Fibroblast of lung (primary cell): ENCODE results near the gene AGPAT4. TPM values are rescaled to one million over a fixed set of nuclear protein-coding genes. Genes with fewer than 3 reads are reported as not detected.
A peak's percentile ranks its signal among the peaks of the same experiment; 100 is the strongest.

Experiments
- DNase-seq, 2 donors: peaks; one replicate each; pipeline versions ENCODE4 v3.0.0 to v3.0.0-alpha.2; 2010; ENCODE audit warnings: low read depth in 2 of 2
- H2AFZ ChIP-seq: 2 replicates; pipeline ENCODE4 v1.5.1; 2012; ENCODE audit warnings: low read length, control low read depth, inconsistent platforms
- H3K27ac ChIP-seq: 2 replicates; pipeline ENCODE4 v1.5.1; 2011; ENCODE audit warnings: low read length, control low read depth; ENCODE audit not compliant: insufficient read depth
- H3K27me3 ChIP-seq: 2 replicates; pipeline ENCODE4 v1.5.1; 2011; ENCODE audit warnings: mild to moderate bottlenecking, low read length; ENCODE audit not compliant: control insufficient read depth, insufficient read depth
- H3K36me3 ChIP-seq: 2 replicates; pipeline ENCODE4 v1.5.1; 2011; ENCODE audit warnings: low read length; ENCODE audit not compliant: control insufficient read depth, insufficient read depth
- H3K4me1 ChIP-seq: 2 replicates; pipeline ENCODE4 v1.5.1; 2011; ENCODE audit warnings: low read length; ENCODE audit not compliant: control insufficient read depth, insufficient read depth; ENCODE audit errors: extremely low read depth
- H3K4me2 ChIP-seq: 2 replicates; pipeline ENCODE4 v1.5.1; 2011; ENCODE audit warnings: low read length, control low read depth; ENCODE audit not compliant: insufficient read depth; ENCODE audit errors: extremely low read depth
- H3K4me3 ChIP-seq, 4 experiments: fragments of 200-600 bp in 1 of 4; sonication (generic) in 1 of 4; replicated peaks in 1 of 4; 2 replicates each; pipeline ENCODE4 v1.5.1; 2011 to 2016; ENCODE audit warnings: low read length in 4 of 4, low read depth in 3 of 4, mild to moderate bottlenecking in 3 of 4, control low read depth in 2 of 4, inconsistent platforms in 1 of 4, mixed read lengths in 1 of 4; ENCODE audit not compliant: insufficient read depth in 1 of 4; ENCODE audit errors: control extremely low read depth in 1 of 4
- H3K79me2 ChIP-seq: 2 replicates; pipeline ENCODE4 v1.5.1; 2012; ENCODE audit warnings: mild to moderate bottlenecking, low read length, inconsistent platforms; ENCODE audit not compliant: control insufficient read depth, insufficient read depth
- H3K9ac ChIP-seq: 2 replicates; pipeline ENCODE4 v1.5.1; 2011; ENCODE audit warnings: mild to moderate bottlenecking, low read length, control low read depth; ENCODE audit not compliant: insufficient read depth
- H3K9me3 ChIP-seq: 2 replicates; pipeline ENCODE4 v1.5.1; 2012; ENCODE audit warnings: low read depth, low read length; ENCODE audit not compliant: control insufficient read depth, insufficient read depth
- H4K20me1 ChIP-seq: 2 replicates; pipeline ENCODE4 v1.5.1; 2011; ENCODE audit warnings: low read length; ENCODE audit not compliant: control insufficient read depth, insufficient read depth; ENCODE audit errors: extremely low read depth
- EZH2 ChIP-seq: IDR thresholded peaks from 2 replicates; pipeline ENCODE4 v1.5.1; 2012; ENCODE audit warnings: low read length, control low read depth, mild to moderate bottlenecking; ENCODE audit errors: missing control alignments
- polyA plus RNA-seq, 2 donors: library from polyadenylated mRNA; depleted of rRNA in 1 of 2; stranded (reverse) in 1 of 2; unstranded in 1 of 2; fragments of >200 nt; gene quantifications; 2 replicates each; pipeline ENCODE4 v1.2.1, GENCODE V29; 2011 to 2012; ENCODE audit warnings: missing spikeins in 1 of 2
- total RNA-seq: library from RNA; depleted of rRNA; stranded (reverse); fragments of >200 nt; gene quantifications from 2 replicates; pipeline ENCODE4 v1.2.1, GENCODE V29; 2014
- TF ChIP-seq, protein P1 (sequence below), 2 donors: IDR thresholded peaks in 1 of 2; conservative IDR thresholded peaks in 1 of 2; 1 replicate in 1 of 2; 2 replicates in 1 of 2; pipeline ENCODE4 v1.5.1; 2011 to 2012; ENCODE audit warnings: low read length in 2 of 2, control low read depth in 1 of 2, inconsistent platforms in 1 of 2, low read depth in 1 of 2, mild to moderate bottlenecking in 1 of 2

Gene AGPAT4
- total and polyA plus RNA-seq, 2 donors (not counting 1 experiment from before 2014, with no cell fraction given): 4.7 to 8.4 TPM

DNA sequence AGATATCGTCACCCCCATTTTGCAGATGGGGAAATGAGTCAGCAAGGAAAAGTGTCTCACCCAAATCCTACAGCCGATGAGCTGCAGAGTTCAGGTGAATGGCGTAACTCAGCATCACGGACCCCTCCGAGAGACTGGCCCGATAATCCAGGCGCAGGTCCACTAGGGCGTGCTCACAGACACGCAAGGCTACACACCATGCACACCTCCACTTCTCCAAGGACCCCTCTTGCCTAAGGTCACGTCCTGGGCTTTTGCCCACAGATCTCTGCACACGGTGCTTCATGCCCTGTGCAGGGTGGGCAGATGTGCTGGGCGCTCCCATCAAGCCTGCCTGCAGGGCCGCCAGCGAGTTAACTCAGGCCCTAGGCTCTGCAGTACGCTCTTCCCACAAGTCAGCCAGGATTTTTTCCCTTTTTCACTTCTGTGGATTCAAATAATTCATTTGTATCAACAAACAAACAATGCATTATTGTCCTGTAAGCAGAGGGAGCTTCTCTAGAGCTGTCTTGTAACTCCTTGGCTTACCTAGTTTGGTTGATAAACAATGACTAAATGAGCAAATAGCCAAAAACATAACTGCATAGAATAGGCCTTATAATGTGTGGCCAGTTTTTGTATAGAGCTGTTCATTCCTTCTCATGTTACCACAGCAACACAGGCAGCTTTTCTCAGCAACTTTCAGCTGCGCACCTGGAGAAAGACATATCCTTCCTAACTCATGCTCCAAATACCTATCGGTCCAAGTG, 139.1 kb downstream of the AGPAT4 start:
- H2AFZ ChIP-seq: no peak overlapping the region
- H3K4me3 ChIP-seq: no peak overlapping the region
- H3K79me2 ChIP-seq: no peaks in the 10 kb centered on the region
- no peak for DNase-seq
- H3K27me3 ChIP-seq: no peaks in the 10 kb centered on the region
- no peaks in the 10 kb centered on the region for H3K4me1 ChIP-seq
- no peaks in the 10 kb centered on the region for H3K9me3 ChIP-seq
- no peak overlapping the region for H3K27ac ChIP-seq
- H3K36me3 ChIP-seq: peaks cover 3% of the 10 kb centered on the region
- TF ChIP-seq, protein P1, sequence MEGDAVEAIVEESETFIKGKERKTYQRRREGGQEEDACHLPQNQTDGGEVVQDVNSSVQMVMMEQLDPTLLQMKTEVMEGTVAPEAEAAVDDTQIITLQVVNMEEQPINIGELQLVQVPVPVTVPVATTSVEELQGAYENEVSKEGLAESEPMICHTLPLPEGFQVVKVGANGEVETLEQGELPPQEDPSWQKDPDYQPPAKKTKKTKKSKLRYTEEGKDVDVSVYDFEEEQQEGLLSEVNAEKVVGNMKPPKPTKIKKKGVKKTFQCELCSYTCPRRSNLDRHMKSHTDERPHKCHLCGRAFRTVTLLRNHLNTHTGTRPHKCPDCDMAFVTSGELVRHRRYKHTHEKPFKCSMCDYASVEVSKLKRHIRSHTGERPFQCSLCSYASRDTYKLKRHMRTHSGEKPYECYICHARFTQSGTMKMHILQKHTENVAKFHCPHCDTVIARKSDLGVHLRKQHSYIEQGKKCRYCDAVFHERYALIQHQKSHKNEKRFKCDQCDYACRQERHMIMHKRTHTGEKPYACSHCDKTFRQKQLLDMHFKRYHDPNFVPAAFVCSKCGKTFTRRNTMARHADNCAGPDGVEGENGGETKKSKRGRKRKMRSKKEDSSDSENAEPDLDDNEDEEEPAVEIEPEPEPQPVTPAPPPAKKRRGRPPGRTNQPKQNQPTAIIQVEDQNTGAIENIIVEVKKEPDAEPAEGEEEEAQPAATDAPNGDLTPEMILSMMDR (conservative IDR thresholded peaks at IDR 0.05 in 1 of 2, IDR thresholded peaks at IDR 0.05 in 1 of 2; ENCODE audit: low read depth in 1 of 2, low read length in 2 of 2): no peak
- no peak overlapping the region for H3K4me2 ChIP-seq
- H3K9ac ChIP-seq: no peak overlapping the region
- H4K20me1 ChIP-seq: no peaks in the 10 kb centered on the region

DNA sequence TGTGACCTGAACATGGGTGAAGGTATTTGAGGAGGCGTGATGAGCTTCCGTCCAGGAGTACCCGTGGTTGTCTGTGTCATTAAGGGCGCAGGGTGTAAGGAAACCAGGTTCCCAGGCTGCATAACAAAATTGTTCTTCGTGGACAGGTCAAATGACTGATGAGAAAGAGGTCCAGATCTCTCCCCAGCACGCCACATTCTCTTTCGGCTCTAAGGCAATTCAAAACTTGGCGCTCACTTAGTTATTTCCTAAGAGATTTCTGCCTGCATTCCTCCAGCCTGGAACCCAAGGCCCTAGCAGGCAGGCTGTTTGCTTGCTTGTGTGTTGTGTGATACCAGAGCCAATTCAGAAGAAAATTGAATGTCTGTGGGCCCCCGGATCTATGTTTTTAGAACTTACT, 139.9 kb downstream of the AGPAT4 start:
- Histone ChIP-seq H3K4me2 (no peak overlapping the region), H4K20me1 (no peaks in the 10 kb centered on the region), H3K9me3 (no peaks in the 10 kb centered on the region), H3K4me3 (no peak overlapping the region), H3K36me3 (peaks cover 3% of the 10 kb centered on the region), H3K27ac (no peak overlapping the region), H3K9ac (no peak overlapping the region), H3K79me2 (no peaks in the 10 kb centered on the region), H3K4me1 (no peaks in the 10 kb centered on the region), H3K27me3 (no peaks in the 10 kb centered on the region), H2AFZ (no peak overlapping the region)
- TF ChIP-seq EZH2: no peak
- TF ChIP-seq, protein P1 (conservative IDR thresholded peaks at IDR 0.05 in 1 of 2, IDR thresholded peaks at IDR 0.05 in 1 of 2; ENCODE audit: low read depth in 1 of 2, low read length in 2 of 2): no peak
- peak in 1 of 2 donors; percentile 31 for DNase-seq

DNA sequence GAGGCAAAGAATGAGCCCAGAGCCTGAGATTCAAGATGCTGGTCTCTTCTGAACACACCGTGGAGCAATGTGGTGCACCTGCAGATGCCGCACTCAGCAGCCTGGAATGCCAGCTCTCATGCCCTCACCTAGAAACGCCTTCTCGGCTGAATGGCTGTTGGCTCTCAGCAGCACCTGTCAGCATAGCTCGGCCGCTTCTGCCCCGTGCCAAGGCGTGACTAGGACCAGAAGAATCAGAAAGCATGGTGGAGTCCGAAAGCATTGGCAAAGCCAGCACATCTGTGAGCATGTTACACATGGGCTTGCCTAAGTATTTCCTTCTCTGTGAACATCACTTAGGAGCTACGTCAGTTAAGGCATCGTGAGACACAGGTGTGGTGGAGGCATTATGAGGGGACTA, 141.5 kb downstream of the AGPAT4 start:
- H3K79me2 ChIP-seq: no peaks in the 10 kb centered on the region
- no peak for DNase-seq
- no peak overlapping the region for H3K4me2 ChIP-seq
- H3K27ac ChIP-seq: no peak overlapping the region
- no peak overlapping the region for H3K9ac ChIP-seq
- H2AFZ ChIP-seq: no peak overlapping the region
- H3K4me3 ChIP-seq: no peak overlapping the region
- no peaks in the 10 kb centered on the region for H3K27me3 ChIP-seq
- TF ChIP-seq EZH2: no peak
- TF ChIP-seq, protein P1 (conservative IDR thresholded peaks at IDR 0.05 in 1 of 2, IDR thresholded peaks at IDR 0.05 in 1 of 2; ENCODE audit: low read depth in 1 of 2, low read length in 2 of 2): no peak
- no peaks in the 10 kb centered on the region for H4K20me1 ChIP-seq
- H3K9me3 ChIP-seq: no peaks in the 10 kb centered on the region
- H3K4me1 ChIP-seq: no peaks in the 10 kb centered on the region
- peaks cover 3% of the 10 kb centered on the region for H3K36me3 ChIP-seq
